Cortex of kidney (tissue), 1 donor: ENCODE data around the gene ESD.
"Not testable (repeated sequence)": the region's sequence is repeated elsewhere in the genome, so short reads cannot be mapped to it uniquely, and the experiment has no call there.

ENCODE experiments used
- DNase-seq: peaks from one replicate; lab custom pipeline; 2025; lab: John Stamatoyannopoulos, UW

ESD gene, protein sequence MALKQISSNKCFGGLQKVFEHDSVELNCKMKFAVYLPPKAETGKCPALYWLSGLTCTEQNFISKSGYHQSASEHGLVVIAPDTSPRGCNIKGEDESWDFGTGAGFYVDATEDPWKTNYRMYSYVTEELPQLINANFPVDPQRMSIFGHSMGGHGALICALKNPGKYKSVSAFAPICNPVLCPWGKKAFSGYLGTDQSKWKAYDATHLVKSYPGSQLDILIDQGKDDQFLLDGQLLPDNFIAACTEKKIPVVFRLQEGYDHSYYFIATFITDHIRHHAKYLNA

DNA sequence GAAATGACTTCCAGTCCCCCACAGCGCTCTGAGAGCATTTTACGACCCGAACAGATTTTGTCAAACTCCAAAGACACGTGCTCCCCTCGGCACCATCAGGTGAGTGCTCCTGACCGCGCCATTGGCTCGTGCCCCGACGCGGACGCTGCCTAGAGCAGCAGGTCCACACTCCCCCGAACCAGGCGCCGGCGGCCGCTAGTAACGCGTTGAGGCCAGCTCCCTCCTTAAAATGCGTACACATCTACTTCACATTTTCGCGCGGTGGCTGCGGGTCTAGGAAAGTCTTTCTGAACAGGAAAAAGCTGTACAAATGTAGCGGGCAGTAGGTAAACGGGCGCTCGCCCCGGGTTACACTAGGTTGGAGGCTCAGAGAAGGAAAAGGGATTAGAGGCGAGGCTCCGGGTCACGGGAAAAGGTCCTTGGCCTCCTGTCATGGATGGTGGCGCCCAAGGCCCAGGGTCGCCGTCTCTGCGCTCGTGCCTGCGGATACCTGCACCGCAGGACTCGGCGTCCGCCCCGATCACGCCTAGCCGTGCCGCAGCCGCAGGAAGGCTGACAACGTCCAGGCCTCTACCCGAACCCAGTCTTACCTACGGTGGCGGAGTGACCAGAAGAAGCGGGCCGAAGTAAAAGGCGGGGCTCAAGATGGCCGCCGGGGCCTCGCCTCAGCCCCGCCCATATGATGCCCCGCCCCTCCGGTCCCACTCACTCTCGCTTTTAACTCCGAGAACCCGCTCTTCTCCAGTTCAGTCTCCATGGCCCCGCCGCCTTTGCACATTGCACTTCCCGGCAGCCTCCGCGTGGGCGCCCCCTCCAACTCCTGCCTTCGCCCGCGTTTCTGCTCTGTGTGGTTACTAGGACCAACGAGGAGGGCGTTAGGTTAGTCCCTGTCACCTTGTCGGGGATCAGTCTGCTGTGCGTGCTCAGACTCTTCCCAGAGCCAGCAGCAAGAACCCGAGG lies at the start of gene ESD:
TSS of gene ESD (minus strand) at position 647 of the 960 bp plus-strand sequence. CDS start 5,748 bp downstream, outside the sequence.
- no peak for DNase-seq

GRCh38 chr13:46846726-46847125 lies 49.8 kb upstream of the ESD start:
- no peak for DNase-seq

DNA sequence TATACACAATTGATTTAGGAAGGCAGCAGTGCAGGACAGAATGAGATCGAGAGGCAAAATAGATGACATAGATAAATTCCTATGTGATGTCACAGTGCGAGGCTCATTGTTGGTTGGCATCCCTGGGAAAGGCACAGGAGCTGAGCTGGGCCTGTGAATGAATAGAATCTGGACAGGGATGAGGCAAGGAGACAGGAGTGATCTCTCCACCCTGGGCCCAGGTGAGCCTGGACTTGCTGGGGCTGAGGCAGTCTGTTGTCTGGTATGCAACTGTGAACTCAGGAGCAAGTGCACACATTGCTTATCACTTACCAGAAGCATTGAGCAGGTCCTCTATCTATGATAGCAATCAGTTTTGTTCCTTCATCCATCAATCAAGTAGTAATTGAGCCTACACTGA lies 48.2 kb upstream of the ESD start:
- DNase-seq: no peak

DNA sequence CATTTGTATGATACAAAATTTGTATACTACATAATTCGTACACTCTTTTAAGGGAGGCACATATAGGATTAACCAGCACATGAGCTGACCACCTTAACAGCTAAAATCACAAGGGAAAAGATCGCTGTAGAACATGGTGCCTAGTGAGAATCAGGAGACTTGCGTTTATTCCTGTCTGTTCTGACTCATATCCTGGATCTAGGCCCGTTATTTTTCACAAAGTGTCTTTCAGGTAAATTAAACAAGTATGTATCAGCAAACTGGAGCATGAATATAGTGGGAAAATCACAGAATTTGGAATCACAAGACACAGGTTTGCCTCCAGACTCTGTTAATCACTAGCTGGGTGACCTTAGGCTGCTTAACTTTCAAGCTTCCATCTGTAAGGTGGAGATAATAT lies 47.5 kb upstream of the ESD start:
- DNase-seq: no peak

DNA sequence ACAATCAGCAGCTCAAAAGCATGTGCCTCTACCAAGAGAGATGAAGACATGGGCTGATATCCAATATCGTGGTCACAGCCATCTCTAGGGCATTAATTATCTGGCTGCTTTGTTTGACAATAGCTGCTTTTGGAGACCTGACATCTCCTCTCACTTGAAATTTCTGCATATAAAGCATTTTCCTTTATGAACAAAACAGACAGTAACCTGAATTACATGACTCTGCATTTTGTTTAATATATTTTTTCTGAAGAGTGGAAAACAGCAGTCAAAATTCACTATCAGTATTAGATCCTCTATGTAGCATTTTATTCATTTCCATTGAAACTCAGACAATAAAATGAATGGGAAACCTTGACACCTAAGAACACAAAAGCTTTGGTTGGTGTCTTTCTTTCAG lies 42.4 kb upstream of the ESD start:
- DNase-seq: no peak

DNA sequence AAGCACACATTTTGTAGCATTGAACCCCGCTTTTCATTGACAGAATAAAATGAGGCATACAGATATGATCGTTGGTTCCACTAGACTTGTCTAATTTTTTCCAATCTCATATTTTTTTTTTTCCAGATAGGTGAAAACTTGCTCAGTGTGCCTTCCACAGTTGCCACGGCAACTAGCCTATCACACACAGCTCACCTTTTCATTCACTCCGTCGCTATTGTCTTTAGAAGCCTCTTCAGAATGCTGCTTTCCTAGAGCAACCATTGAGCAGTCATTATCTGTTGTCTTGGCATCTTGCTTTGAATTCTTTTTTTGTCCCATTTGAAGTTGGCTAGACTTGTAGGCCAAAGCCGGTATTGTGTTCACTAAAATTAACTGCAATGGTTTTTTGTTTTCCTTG lies 37.7 kb upstream of the ESD start:
- DNase-seq: no peak

DNA sequence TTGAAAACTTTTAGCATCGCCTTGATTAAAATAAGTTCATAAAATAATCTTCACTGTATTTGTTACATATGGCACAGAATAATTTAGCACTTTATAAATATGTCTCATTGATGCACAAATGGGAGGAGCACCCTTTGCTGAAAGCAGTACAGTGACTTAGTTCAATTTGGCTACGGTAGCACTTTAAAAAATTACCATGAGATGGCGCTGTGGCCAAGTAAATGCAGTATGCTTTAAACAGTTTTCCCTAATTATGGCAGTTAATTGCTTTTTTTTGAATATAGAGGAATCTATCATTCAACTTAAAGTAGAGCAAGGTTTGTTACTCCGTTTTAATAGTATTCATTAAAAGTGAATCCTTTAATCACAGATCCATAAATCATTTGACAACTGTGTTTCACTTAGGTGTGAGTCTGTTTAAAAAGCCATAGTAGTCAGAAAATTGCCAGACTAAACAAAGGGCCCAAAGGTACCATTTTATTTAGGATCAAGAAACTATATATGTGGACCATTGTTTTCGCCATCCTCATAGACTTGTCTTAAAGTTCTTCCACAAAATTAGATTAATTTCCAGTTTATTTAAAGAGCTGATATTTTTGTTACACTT lies 34.7 kb upstream of the ESD start:
- DNase-seq: no peak

DNA sequence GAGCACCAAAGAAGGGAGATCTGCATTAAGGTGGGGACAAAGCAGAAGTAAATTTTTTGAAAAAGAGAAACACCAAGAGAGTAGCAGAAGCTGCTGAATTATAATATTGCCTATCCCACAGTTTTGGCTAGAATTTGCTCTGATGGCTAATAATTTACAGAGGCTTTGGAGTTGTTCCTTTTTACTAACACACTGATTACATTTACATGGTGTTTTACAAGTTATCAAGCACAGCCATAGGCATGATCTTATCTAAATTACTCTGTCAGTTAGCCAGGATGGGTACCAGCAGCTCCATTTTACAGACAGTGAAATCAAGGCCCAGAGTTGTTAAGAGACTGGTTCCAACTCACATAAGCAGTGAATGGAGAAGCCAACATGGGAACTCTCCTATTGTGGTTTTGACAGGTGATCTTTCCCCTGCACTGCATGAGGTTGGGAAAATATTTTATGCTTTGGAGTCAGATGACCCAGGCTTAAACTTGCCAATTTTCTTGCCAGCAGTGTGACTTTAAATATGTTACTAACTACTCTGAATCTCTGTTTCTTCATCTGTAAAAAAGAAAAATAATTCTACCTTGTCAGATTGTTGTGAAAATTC lies 33.5 kb upstream of the ESD start:
- no peak for DNase-seq

DNA sequence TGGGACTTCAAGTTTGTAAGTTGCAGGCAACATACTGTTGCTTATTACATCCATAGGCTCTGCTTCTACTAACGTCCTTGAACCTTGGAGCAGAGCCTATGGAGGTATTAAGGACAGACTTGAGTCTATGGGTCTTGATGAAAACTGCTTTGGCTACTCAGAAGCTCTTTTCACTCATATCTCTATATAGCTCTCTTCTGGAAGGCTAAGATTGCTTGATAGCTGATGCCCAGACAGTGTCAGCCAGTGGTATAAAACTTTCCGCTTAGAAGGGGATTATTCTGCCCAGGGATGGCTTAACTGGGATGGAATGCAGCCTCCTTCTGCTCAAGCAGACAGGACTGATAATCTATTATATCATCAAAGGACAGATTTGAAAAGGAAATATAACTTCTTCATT lies 25.6 kb upstream of the ESD start:
- no peak for DNase-seq

- DNase-seq: no peak
These were observed 21.0 kb upstream of the ESD start for GRCh38 chr13:46817838-46818476.

DNA sequence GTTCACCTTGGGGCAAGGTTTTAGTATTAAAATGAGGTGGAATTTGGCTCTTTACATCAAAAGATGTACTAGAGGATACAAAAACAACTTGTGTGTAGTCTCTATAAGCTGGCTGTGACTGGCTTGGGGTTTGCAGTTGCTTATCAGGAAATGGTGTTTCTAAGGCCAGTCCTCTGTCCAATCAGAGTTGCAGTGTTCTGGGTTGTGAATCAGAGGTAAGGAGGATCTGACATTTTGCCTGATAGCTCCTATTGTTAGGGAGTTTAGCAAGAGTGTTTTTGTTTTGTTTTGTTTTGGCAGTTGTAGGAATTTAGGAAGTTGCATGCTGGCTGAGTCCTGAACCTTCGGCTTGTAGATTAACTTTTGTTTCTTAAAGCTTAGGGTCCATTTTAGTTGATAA lies 20.1 kb upstream of the ESD start:
- no peak for DNase-seq

DNA sequence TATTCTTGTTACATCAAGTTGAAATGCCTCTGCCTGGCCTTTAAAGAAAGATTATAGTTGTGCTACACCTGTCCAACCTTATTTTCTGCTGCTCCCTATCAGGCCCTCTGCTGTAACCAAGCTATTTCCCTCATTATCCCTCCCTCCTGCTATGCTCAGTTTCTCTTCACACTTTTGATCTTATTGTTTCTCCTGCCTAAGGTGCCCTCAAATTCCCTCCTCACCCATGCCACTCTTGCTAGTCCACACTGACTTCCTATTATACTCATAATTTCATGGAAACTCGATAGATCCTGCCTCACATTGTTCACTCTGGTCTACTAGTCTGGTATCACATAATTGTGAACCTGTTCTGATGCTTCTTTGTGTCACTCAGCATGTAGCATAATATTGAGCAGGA lies 19.4 kb upstream of the ESD start:
- no peak for DNase-seq

GRCh38 chr13:46812301-46812797 lies 15.4 kb upstream of the ESD start:
- no peak for DNase-seq

DNA sequence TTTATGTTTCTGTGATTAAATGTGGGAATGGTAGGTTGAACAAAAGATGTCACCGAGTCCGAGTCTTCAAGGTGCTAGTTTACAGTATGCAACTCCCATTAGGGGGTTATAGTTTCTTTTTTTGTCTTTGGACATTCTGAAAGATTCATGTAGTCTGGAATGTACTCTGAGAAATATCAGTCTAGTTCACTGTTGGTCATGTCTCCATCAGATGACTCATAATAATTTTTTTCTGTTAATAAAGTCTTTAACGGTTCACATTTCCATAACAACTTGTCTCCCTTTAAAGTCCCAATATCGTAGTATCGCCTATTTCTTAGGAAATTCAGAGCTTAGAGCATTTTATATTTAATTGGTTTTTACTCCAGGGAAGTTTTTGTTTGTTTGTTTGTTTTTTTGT lies 13.5 kb upstream of the ESD start:
- DNase-seq: no peak

DNA sequence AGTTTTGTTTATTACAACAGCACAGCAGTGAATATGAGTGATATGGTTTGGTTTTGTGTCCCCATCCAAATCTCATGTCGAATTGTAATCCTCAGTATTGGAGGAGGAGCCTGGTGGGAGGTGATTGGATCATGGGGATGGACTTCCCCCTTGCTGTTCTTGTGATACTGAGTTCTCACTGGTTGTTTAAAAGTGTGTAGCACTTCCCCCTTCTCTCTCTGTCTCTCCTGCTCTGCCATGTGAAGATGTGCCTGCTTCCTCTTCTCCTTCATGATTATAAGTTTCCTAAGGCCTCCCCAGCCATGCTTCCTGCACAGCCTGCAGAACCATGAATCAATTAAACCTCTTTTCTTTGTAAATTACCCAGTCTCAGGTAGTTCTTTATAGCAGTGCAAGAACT lies 8.0 kb upstream of the ESD start:
- DNase-seq: not testable (repeated sequence)

DNA sequence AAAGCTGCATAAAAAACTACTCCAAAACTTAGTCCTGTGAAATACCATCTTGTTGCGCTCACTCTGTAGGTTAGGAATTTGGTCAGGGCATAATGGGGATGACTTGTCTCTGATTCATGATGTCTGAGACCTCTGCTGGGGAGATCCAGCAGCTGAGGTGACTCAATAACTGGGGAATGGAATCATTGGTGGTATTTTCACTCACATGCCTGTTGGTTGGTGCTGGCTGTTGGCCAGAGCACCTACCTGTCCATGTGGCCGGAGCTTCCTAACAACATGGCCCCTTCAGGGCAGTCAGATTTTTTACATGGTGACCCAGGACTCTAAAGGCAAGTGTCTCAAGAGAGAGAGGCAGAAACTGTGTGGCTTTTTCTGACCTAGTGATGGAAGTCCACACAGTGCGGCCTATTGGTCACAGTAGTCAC lies 7.4 kb upstream of the ESD start:
- DNase-seq: no peak

DNA sequence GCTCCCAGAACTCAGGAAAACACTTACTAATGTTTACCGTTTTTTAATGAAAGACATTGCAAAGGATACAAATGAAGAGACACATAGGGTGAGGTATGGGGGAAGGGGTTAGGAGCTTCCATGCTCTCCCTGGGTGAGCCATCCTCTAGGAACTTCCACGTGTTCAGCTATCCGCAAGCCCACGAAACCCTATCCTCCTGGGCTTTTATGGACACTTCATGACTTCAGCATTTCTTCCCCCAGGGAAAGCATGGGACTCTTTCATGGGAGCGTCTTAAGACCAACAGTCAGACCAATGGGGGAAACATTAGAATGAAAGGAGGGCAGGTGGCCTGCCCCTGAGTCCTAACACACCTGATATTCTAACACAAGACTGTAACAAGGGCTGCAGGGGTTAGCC lies 6.6 kb upstream of the ESD start:
- DNase-seq: no peak

DNA sequence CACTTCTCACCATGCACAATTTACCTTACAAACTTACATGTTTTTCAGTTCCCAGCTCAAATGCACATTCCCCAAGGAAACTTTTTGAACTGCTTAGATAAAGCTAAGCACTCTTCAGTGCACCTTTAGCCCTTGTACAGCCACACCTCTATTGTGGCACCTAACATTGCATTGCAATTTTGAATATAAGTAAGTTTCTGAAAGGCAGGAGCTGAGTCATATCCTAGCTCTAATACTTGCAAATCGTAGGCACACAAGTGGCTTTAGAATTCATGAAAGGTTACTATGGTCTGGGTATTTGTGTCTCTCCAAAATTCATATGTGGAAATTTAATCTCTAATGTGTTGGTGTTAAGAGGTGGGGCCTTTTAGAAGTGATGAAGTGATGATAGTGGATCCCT lies 4.9 kb upstream of the ESD start:
- no peak for DNase-seq

DNA sequence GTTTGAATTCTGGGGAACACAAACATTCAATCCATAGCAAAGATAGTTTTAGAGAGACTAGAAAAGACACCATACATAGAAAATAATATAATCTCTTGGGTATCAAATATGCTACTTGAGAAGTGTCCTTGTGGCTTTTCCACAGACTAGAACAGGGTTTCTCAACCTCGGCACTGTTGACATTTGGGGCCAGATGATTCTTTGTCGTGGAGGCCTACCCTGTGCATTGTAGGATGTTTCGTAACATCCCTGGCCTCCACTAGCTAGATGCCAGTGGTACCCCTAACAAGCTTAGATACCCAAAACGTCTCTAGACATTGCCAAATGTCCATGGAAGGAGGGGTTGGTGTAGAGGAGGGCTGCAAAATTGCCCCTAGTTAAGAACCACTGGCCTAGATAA lies 2.2 kb upstream of the ESD start:
- no peak for DNase-seq

DNA sequence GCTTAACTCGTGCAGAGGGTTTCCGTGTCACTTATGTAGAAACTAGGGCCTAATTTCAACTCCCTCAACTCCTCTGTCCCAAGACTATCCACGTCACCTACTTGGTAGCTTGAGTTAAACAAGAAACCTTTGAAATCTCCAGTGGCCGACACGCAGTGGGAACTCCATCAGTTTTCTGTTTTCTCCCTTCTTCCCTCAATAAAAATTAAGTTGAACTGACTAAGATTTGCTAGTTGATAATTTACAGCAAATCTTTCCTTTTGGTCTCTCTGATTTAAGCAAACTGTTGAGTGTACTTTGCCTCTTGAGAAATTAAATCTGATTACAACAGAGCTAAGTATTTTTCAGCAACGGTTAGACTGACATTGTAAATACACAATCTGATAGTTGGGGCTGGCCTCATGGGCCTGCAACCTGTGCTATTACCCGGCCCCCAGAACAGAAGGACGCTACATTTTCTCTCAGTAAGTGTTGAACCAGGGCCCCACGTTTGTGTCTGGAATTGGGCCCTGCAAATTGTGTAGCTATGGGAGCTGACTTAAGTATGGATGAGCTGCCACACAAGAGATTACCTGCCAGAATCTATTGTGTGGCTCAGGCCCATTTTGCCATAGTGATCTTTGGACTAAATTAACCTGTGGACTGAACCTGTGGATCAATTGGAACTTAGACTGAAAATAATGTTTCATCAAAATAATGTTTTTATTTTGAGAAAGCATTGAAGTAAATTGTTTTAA lies 708 bp upstream of the ESD start:
- DNase-seq: no peak

GRCh38 chr13:46796129-46796514 lies 839 bp downstream of the ESD start:
- DNase-seq: no peak
